MCF 10A (cell line): ENCODE measurements around the gene ARPIN. TPM values are rescaled to one million over a fixed set of nuclear protein-coding genes. Genes with fewer than 3 reads are reported as not detected.
"Not testable (repeated sequence)": the region's sequence is repeated elsewhere in the genome, so short reads cannot be mapped to it uniquely, and the experiment has no call there.

ENCODE experiments used
- BruUV-seq: library from RNA; stranded (reverse); fragments of 400-500 nt; replicated peaks from 2 replicates; lab custom pipeline; 2021; lab: Mats Ljungman, UMichigan
- CTCF ChIA-PET: fragments of 300-600 bp; sonication (Branson Sonifier 250); formaldehyde crosslinking; extraction: SDS; loops from one replicate; lab custom pipeline; 2021; ENCODE audit warnings: antibody characterized with exemption, inconsistent platforms; lab: Yijun Ruan, JAX
- POLR2A ChIA-PET: fragments of 300-600, 350-650 bp; sonication (Branson Sonifier 250); formaldehyde crosslinking; extraction: SDS; loops from one replicate; lab custom pipeline; 2020; ENCODE audit warnings: antibody characterized with exemption, inconsistent platforms; lab: Yijun Ruan, JAX
- DNase-seq: peaks from one replicate; pipeline ENCODE4 v3.0.0-alpha.2; 2018; ENCODE audit not compliant: unreplicated experiment
- H3K27ac Mint-ChIP-seq: one replicate; pipeline ENCODE4 v1.8.0; 2022; ENCODE audit warnings: mild to moderate bottlenecking, low read depth, mixed read lengths; ENCODE audit not compliant: unreplicated experiment
- H3K27me3 Mint-ChIP-seq: one replicate; pipeline ENCODE4 v1.8.0; 2022; ENCODE audit warnings: mixed read lengths; ENCODE audit not compliant: insufficient read depth, unreplicated experiment
- H3K36me3 Mint-ChIP-seq: one replicate; pipeline ENCODE4 v1.8.0; 2022; ENCODE audit warnings: mild to moderate bottlenecking, moderate library complexity, mixed read lengths; ENCODE audit not compliant: insufficient read depth, unreplicated experiment
- H3K4me1 Mint-ChIP-seq: one replicate; pipeline ENCODE4 v1.8.0; 2022; ENCODE audit warnings: mixed read lengths; ENCODE audit not compliant: insufficient read depth, unreplicated experiment
- H3K4me3 Mint-ChIP-seq: one replicate; pipeline ENCODE4 v1.8.0; 2022; ENCODE audit warnings: mild to moderate bottlenecking, moderate library complexity, mixed read lengths; ENCODE audit not compliant: unreplicated experiment
- H3K9me3 Mint-ChIP-seq: one replicate; pipeline ENCODE4 v1.8.0; 2022; ENCODE audit warnings: mixed read lengths; ENCODE audit not compliant: unreplicated experiment
- CTCF ChIP-seq: fragments of 200-600 bp; IDR thresholded peaks from one replicate; pipeline ENCODE4 v1.8.0; 2022; ENCODE audit warnings: antibody characterized with exemption, mild to moderate bottlenecking; ENCODE audit not compliant: unreplicated experiment
- intact Hi-C: fragments of 100-400 bp; cut with micrococcal nuclease; formaldehyde crosslinking; loops from 2 replicates; pipeline ENCODE4 v1.14.1; 2022
- total RNA-seq: library from RNA; stranded (reverse); gene quantifications from 2 replicates; pipeline ENCODE4 v1.2.3, GENCODE V29; 2022

The ARPIN gene
- total RNA-seq, 1 experiment from 2014 or later, result 7.1 TPM

GRCh38 chr15:89857673-89858072 lies 55.1 kb downstream of the ARPIN start:
- CTCF ChIA-PET, result interaction anchor here (0.7 to 1.3 kb wide), 2 partner anchors 17 to 85 kb away, joined by 3 to 5 read pairs; no protein-coding TSS in a partner anchor
- H3K27me3 Mint-ChIP-seq, result no peaks in the 10 kb centered on the region
- H3K4me3 Mint-ChIP-seq, result no peak overlapping the region
- no peak for TF ChIP-seq CTCF
- no peaks in the 10 kb centered on the region for H3K9me3 Mint-ChIP-seq
- DNase-seq, result no peak
- intact Hi-C loops, result no loop called here
- H3K4me1 Mint-ChIP-seq, result no peaks in the 10 kb centered on the region
- POLR2A ChIA-PET, result interaction anchor here (0.6 kb wide), 2 partner anchors 36 to 42 kb away, joined by 3 read pairs; partner anchors contain the start of gene AP3S2
- peaks cover 46% of the 10 kb centered on the region for H3K36me3 Mint-ChIP-seq
- no peak overlapping the region for H3K27ac Mint-ChIP-seq
- BruUV-seq, result no TSS peak

GRCh38 chr15:89855948-89856347 lies 56.8 kb downstream of the ARPIN start:
- no peak overlapping the region for H3K4me3 Mint-ChIP-seq
- H3K27ac Mint-ChIP-seq, result no peak overlapping the region
- CTCF ChIA-PET, result interaction anchor here (1.1 kb wide), 1 partner anchor 8 kb away, joined by 3 read pairs; no protein-coding TSS in a partner anchor
- BruUV-seq, result no TSS peak
- H3K9me3 Mint-ChIP-seq, result no peaks in the 10 kb centered on the region
- H3K36me3 Mint-ChIP-seq, result peaks cover 63% of the 10 kb centered on the region
- intact Hi-C loops, result no loop called here
- POLR2A ChIA-PET, result no interaction called here
- TF ChIP-seq CTCF, result no peak
- no peaks in the 10 kb centered on the region for H3K4me1 Mint-ChIP-seq
- DNase-seq, result no peak
- no peaks in the 10 kb centered on the region for H3K27me3 Mint-ChIP-seq

- H3K4me1 Mint-ChIP-seq, POLR2A ChIA-PET, BruUV-seq, DNase-seq, H3K27ac Mint-ChIP-seq, H3K27me3 Mint-ChIP-seq, H3K9me3 Mint-ChIP-seq, intact Hi-C loops, CTCF ChIA-PET, H3K4me3 Mint-ChIP-seq: not testable (repeated sequence)
- H3K36me3 Mint-ChIP-seq, result peaks cover 68% of the 10 kb centered on the region
These were observed 57.9 kb downstream of the ARPIN start for GRCh38 chr15:89854863-89855262.

- ChIA-PET CTCF (interaction anchor here (0.6 to 1.9 kb wide), 5 partner anchors 11 to 93 kb away, joined by 4 to 7 read pairs (median 4); no protein-coding TSS in a partner anchor), POLR2A (interaction anchor here (1.0 to 1.4 kb wide), 3 partner anchors 13 to 22 kb away, joined by 3 to 4 read pairs (median 4); no protein-coding TSS in a partner anchor)
- Mint-ChIP-seq H3K4me3 (no peak overlapping the region), H3K27ac (no peak overlapping the region), H3K4me1 (peaks cover 15% of the 10 kb centered on the region), H3K36me3 (peaks cover 57% of the 10 kb centered on the region), H3K9me3 (no peaks in the 10 kb centered on the region), H3K27me3 (no peaks in the 10 kb centered on the region)
- intact Hi-C loops, result no loop called here
- no TSS peak for BruUV-seq
- DNase-seq, result no peak
- TF ChIP-seq CTCF, result no peak
These were observed 60.3 kb downstream of the ARPIN start for GRCh38 chr15:89852342-89852995.
